Neural crest cell (in vitro differentiated cells): ENCODE data around the gene WDR54. TPM values are rescaled to one million over a fixed set of nuclear protein-coding genes. Genes with fewer than 3 reads are reported as not detected.

Experiments used
- DNase-seq: peaks from one replicate; pipeline ENCODE4 v3.0.0; 2021; ENCODE audit warnings: low read depth, mixed read lengths, low spot score
- H3K27ac Mint-ChIP-seq: one replicate; pipeline ENCODE4 v1.8.0; 2021; ENCODE audit warnings: mild to moderate bottlenecking, mixed read lengths; ENCODE audit not compliant: unreplicated experiment
- H3K27me3 Mint-ChIP-seq: 2 replicates; pipeline ENCODE4 v1.8.0; 2021; ENCODE audit warnings: low read depth, mild to moderate bottlenecking, mixed read lengths
- H3K36me3 Mint-ChIP-seq: 2 replicates; pipeline ENCODE4 v1.8.0; 2021; ENCODE audit warnings: low read depth, mild to moderate bottlenecking, mixed read lengths
- H3K4me1 Mint-ChIP-seq: 2 replicates; pipeline ENCODE4 v1.8.0; 2021; ENCODE audit warnings: mixed read lengths
- H3K4me3 Mint-ChIP-seq: one replicate; pipeline ENCODE4 v1.8.0; 2021; ENCODE audit warnings: mild to moderate bottlenecking, mixed read lengths
- H3K9me3 Mint-ChIP-seq: 2 replicates; pipeline ENCODE4 v1.8.0; 2021; ENCODE audit warnings: mixed read lengths
- total RNA-seq: library from RNA; stranded (reverse); gene quantifications from 2 replicates; pipeline ENCODE4 v1.2.1, GENCODE V29; 2021
- TF ChIP-seq, protein P1 (sequence below): fragments of 200-600 bp; sonication (generic); conservative IDR thresholded peaks from 2 replicates; pipeline ENCODE4 v1.5.0; 2021; ENCODE audit warnings: antibody characterized with exemption, mild to moderate bottlenecking

WDR54 gene
- total RNA-seq, 1 donor from 2014 or later, result 56.9 TPM

- TF ChIP-seq, protein P1, sequence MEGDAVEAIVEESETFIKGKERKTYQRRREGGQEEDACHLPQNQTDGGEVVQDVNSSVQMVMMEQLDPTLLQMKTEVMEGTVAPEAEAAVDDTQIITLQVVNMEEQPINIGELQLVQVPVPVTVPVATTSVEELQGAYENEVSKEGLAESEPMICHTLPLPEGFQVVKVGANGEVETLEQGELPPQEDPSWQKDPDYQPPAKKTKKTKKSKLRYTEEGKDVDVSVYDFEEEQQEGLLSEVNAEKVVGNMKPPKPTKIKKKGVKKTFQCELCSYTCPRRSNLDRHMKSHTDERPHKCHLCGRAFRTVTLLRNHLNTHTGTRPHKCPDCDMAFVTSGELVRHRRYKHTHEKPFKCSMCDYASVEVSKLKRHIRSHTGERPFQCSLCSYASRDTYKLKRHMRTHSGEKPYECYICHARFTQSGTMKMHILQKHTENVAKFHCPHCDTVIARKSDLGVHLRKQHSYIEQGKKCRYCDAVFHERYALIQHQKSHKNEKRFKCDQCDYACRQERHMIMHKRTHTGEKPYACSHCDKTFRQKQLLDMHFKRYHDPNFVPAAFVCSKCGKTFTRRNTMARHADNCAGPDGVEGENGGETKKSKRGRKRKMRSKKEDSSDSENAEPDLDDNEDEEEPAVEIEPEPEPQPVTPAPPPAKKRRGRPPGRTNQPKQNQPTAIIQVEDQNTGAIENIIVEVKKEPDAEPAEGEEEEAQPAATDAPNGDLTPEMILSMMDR, result no peak
- peak overlapping the region; percentile 25 for H3K4me3 Mint-ChIP-seq
- peak overlapping the region; percentile 35 for H3K27ac Mint-ChIP-seq
- H3K36me3 Mint-ChIP-seq, result peaks cover 9% of the 10 kb centered on the region
- peaks cover 14% of the 10 kb centered on the region for H3K27me3 Mint-ChIP-seq
- H3K4me1 Mint-ChIP-seq, result peaks cover 47% of the 10 kb centered on the region
- DNase-seq, result no peak
- H3K9me3 Mint-ChIP-seq, result no peaks in the 10 kb centered on the region
Measured at GRCh38 chr2:74436848-74437695, 15.5 kb downstream of the WDR54 start.

DNA sequence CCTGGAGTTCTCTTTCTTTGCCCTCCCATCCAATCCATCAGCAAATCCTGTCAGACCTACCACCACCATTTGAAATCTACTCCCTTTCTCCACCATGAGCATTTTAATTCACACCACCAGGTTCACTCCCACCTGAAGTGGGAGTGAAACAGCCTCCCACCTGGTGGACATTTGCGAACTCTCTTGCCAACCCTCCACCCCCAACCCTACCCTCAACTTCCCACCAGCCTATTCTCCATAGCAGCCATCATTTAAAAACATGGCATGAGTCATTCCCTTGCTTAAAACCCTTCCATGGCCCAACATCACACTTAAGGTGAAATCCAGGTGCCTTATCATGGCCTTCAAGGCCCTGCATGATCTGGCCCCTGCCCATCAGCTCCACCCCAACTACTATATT is 16.7 kb downstream of the WDR54 start:
- Mint-ChIP-seq H3K9me3 (no peaks in the 10 kb centered on the region), H3K4me3 (peak overlapping the region; percentile 94), H3K36me3 (peaks cover 9% of the 10 kb centered on the region), H3K27me3 (peaks cover 23% of the 10 kb centered on the region), H3K4me1 (peaks cover 50% of the 10 kb centered on the region), H3K27ac (peak overlapping the region; percentile 95)
- no peak for DNase-seq
- TF ChIP-seq, protein P1, result no peak

GRCh38 chr2:74439373-74439772 is 17.8 kb downstream of the WDR54 start:
- H3K4me1 Mint-ChIP-seq, result peaks cover 50% of the 10 kb centered on the region

GRCh38 chr2:74439803-74440377 is 18.4 kb downstream of the WDR54 start:
- Mint-ChIP-seq H3K9me3 (no peaks in the 10 kb centered on the region), H3K36me3 (peaks cover 9% of the 10 kb centered on the region), H3K4me1 (peaks cover 50% of the 10 kb centered on the region), H3K27me3 (peaks cover 37% of the 10 kb centered on the region), H3K27ac (peak overlapping the region; percentile 98), H3K4me3 (peak overlapping the region; percentile 94)
- peak; percentile 59 for DNase-seq
- TF ChIP-seq, protein P1, result no peak

More at GRCh38 chr2:74439373-74439772, 17.8 kb downstream of the WDR54 start:
- Mint-ChIP-seq H3K27me3 (peaks cover 32% of the 10 kb centered on the region), H3K36me3 (peaks cover 9% of the 10 kb centered on the region), H3K27ac (peak overlapping the region; percentile 76), H3K4me3 (peak overlapping the region; percentile 94), H3K9me3 (no peaks in the 10 kb centered on the region)
- TF ChIP-seq, protein P1, result no peak
- DNase-seq, result no peak

GRCh38 chr2:74440378-74441169 is 19.0 kb downstream of the WDR54 start:
- peaks cover 48% of the 10 kb centered on the region for H3K4me1 Mint-ChIP-seq
- H3K4me3 Mint-ChIP-seq, result peak overlapping the region; percentile 94
- H3K36me3 Mint-ChIP-seq, result peaks cover 7% of the 10 kb centered on the region
- TF ChIP-seq, protein P1, result peak; percentile 42
- no peaks in the 10 kb centered on the region for H3K9me3 Mint-ChIP-seq
- peak; percentile 85 for DNase-seq
- H3K27ac Mint-ChIP-seq, result peak overlapping the region; percentile 98
- H3K27me3 Mint-ChIP-seq, result peaks cover 42% of the 10 kb centered on the region
